Measurements from ENCODE around the gene PELI1.

The PELI1 gene

GRCh38 chr2:64186699-64187605, 42.7 kb upstream of the PELI1 start:
- no peak overlapping the region for H3K27ac ChIP-seq (ENCODE audit: low read depth, low read length, poor library complexity, severe bottlenecking)
- H3K4me1 ChIP-seq (ENCODE audit: insufficient read depth, low read length, severe bottlenecking) = peaks cover 28% of the 10 kb centered on the region
- H2AFZ ChIP-seq (ENCODE audit: low read length) = no peak overlapping the region
- TF ChIP-seq CTCF (IDR thresholded peaks at IDR 0.05; ENCODE audit: low read length) (no peak), EZH2 (IDR thresholded peaks at IDR 0.05; ENCODE audit: borderline replicate concordance, low read length) (no peak)
- H3K9me2 ChIP-seq (ENCODE audit: low read depth, low read length) = no peaks in the 10 kb centered on the region
- H3K27me3 ChIP-seq (ENCODE audit: insufficient read depth, low read length) = no peaks in the 10 kb centered on the region
- H3K4me2 ChIP-seq (ENCODE audit: low read length) = no peak overlapping the region
- H3K79me2 ChIP-seq (ENCODE audit: insufficient read depth, low read length) = no peaks in the 10 kb centered on the region
- no peaks in the 10 kb centered on the region for H3F3A ChIP-seq (ENCODE audit: insufficient read depth, low read length)
- no peak overlapping the region for H3K9ac ChIP-seq (ENCODE audit: low read length)
- no peak overlapping the region for H3K4me3 ChIP-seq (ENCODE audit: low read depth, low read length, poor library complexity, severe bottlenecking)
- no peaks in the 10 kb centered on the region for H3K36me3 ChIP-seq (ENCODE audit: insufficient read depth, low read length)
- H3K9me3 ChIP-seq (ENCODE audit: low read length) = no peaks in the 10 kb centered on the region
- no peaks in the 10 kb centered on the region for H4K20me1 ChIP-seq (ENCODE audit: insufficient read depth, low read length)

DNA sequence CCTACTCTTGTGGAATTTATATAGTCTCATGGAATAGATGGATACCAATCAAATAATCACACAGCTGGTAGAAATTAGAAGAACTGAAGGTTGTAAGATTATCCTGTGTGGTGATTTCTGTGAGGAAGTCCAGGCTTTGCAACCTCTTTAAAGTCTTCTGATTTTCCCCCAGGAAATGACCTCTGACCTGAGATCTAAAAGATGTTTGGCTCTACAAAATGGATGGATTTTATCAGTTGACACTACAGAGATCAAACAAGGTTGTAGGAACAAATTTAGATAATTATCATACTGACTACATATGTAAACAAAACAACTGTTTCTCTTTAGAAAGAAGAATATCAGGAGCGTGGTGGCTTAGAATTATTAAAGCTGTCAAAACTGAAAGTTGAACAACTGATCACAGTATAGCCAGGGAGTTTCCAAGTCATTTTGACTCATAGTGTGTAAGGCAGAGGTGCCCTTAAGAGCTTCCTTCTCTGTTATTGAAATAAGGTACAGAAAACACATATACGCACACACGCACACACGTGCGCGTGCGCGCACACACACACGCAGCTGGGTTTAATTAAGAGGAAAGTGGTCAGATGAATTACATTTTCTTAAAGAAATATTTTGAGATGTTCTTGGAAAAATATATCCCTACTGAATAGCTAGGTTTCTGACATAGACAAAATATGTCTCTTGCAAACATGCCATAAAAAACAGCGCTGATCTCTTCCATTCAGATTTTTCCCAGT, 35.5 kb upstream of the PELI1 start:
- H3K4me1 ChIP-seq (ENCODE audit: insufficient read depth, low read length, severe bottlenecking) = no peaks in the 10 kb centered on the region
- no peaks in the 10 kb centered on the region for H3K79me2 ChIP-seq (ENCODE audit: insufficient read depth, low read length)
- no peak overlapping the region for H3K9ac ChIP-seq (ENCODE audit: low read length)
- no peaks in the 10 kb centered on the region for H3F3A ChIP-seq (ENCODE audit: insufficient read depth, low read length)
- no peaks in the 10 kb centered on the region for H3K9me3 ChIP-seq (ENCODE audit: low read length)
- TF ChIP-seq CTCF (IDR thresholded peaks at IDR 0.05; ENCODE audit: low read length) (no peak), EZH2 (IDR thresholded peaks at IDR 0.05; ENCODE audit: borderline replicate concordance, low read length) (no peak)
- H3K9me2 ChIP-seq (ENCODE audit: low read depth, low read length) = no peaks in the 10 kb centered on the region
- H4K20me1 ChIP-seq (ENCODE audit: insufficient read depth, low read length) = no peaks in the 10 kb centered on the region
- H3K36me3 ChIP-seq (ENCODE audit: insufficient read depth, low read length) = no peaks in the 10 kb centered on the region
- no peak overlapping the region for H3K27ac ChIP-seq (ENCODE audit: low read depth, low read length, poor library complexity, severe bottlenecking)
- no peak overlapping the region for H3K4me2 ChIP-seq (ENCODE audit: low read length)
- H3K4me3 ChIP-seq (ENCODE audit: low read depth, low read length, poor library complexity, severe bottlenecking) = no peak overlapping the region
- no peaks in the 10 kb centered on the region for H3K27me3 ChIP-seq (ENCODE audit: insufficient read depth, low read length)
- no peak overlapping the region for H2AFZ ChIP-seq (ENCODE audit: low read length)

DNA sequence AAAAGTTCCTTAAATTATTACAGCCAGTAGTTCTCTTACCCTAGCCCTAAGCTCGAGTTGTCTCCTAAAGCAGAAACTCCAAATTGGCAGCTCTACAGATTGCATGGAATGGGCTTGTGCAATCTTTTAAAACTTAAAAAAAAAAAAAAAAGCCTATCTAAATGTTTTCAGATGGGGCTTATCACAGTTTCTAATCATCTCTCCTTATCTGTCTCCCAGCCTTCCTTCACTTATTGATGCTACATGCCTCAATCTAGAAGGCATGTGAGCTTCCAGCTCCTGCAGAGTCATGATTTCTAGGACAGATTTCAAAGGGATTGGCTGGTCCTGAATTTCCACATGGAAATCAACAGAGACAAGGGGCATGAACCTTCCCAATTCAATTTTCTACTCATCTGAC, 33.1 kb upstream of the PELI1 start:
- H3K9me3 ChIP-seq (ENCODE audit: low read length) = no peaks in the 10 kb centered on the region
- H3K36me3 ChIP-seq (ENCODE audit: insufficient read depth, low read length) = no peaks in the 10 kb centered on the region
- H3K27ac ChIP-seq (ENCODE audit: low read depth, low read length, poor library complexity, severe bottlenecking) = no peak overlapping the region
- H3K4me3 ChIP-seq (ENCODE audit: low read depth, low read length, poor library complexity, severe bottlenecking) = no peak overlapping the region
- TF ChIP-seq EZH2 (IDR thresholded peaks at IDR 0.05; ENCODE audit: borderline replicate concordance, low read length) = no peak
- TF ChIP-seq CTCF (IDR thresholded peaks at IDR 0.05; ENCODE audit: low read length) = no peak
- H3K79me2 ChIP-seq (ENCODE audit: insufficient read depth, low read length) = no peaks in the 10 kb centered on the region
- H3K4me2 ChIP-seq (ENCODE audit: low read length) = no peak overlapping the region
- no peak overlapping the region for H3K9ac ChIP-seq (ENCODE audit: low read length)
- H3K9me2 ChIP-seq (ENCODE audit: low read depth, low read length) = no peaks in the 10 kb centered on the region
- H3K27me3 ChIP-seq (ENCODE audit: insufficient read depth, low read length) = no peaks in the 10 kb centered on the region
- H4K20me1 ChIP-seq (ENCODE audit: insufficient read depth, low read length) = no peaks in the 10 kb centered on the region
- no peaks in the 10 kb centered on the region for H3K4me1 ChIP-seq (ENCODE audit: insufficient read depth, low read length, severe bottlenecking)
- no peaks in the 10 kb centered on the region for H3F3A ChIP-seq (ENCODE audit: insufficient read depth, low read length)
- H2AFZ ChIP-seq (ENCODE audit: low read length) = no peak overlapping the region
